Astrocyte of the hippocampus (primary cell): ENCODE data around the gene PCBP3.

Experiments used
- DNase-seq: peaks from one replicate; pipeline ENCODE4 v3.0.0; 2011; ENCODE audit warnings: low read depth, low spot score

PCBP3 gene

GRCh38 chr21:45979141-45979631 lies 335.7 kb downstream of the PCBP3 start:
- no peak for DNase-seq

- no peak for DNase-seq
Measured at GRCh38 chr21:45979651-45980050, 336.1 kb downstream of the PCBP3 start.

- no peak for DNase-seq
Measured at GRCh38 chr21:45980271-45980670, 336.7 kb downstream of the PCBP3 start.

GRCh38 chr21:45980697-45981096 lies 337.2 kb downstream of the PCBP3 start:
- no peak for DNase-seq

GRCh38 chr21:45981151-45982091 lies 337.9 kb downstream of the PCBP3 start, which contains the start of gene COL6A1:
TSS of gene COL6A1 (plus strand) at chr21:45981770. CDS start at chr21:45981851, 81 bp downstream.
- peak; percentile 94 for DNase-seq

GRCh38 chr21:45982092-45982757 lies 338.7 kb downstream of the PCBP3 start:
- DNase-seq, result peak; percentile 61

GRCh38 chr21:45982758-45983648 lies 339.5 kb downstream of the PCBP3 start:
- peak; percentile 26 for DNase-seq

GRCh38 chr21:45983649-45983965 lies 340.1 kb downstream of the PCBP3 start:
- no peak for DNase-seq

GRCh38 chr21:45983981-45984551 lies 340.5 kb downstream of the PCBP3 start:
- no peak for DNase-seq

GRCh38 chr21:45984584-45985095 lies 341.1 kb downstream of the PCBP3 start:
- DNase-seq, result no peak

GRCh38 chr21:45985471-45986315 lies 342.2 kb downstream of the PCBP3 start:
- DNase-seq, result no peak

GRCh38 chr21:45986316-45987051 lies 343.0 kb downstream of the PCBP3 start:
- DNase-seq, result no peak

- no peak for DNase-seq
Measured at GRCh38 chr21:45987121-45987711, 343.7 kb downstream of the PCBP3 start.

- no peak for DNase-seq
Measured at GRCh38 chr21:45988366-45989347, 345.1 kb downstream of the PCBP3 start.

- DNase-seq, result no peak
Measured at GRCh38 chr21:45989355-45990048, 346.0 kb downstream of the PCBP3 start.

GRCh38 chr21:45990049-45990711 lies 346.7 kb downstream of the PCBP3 start:
- no peak for DNase-seq
